GM19328 (cell line): ENCODE results near the gene DSG4.

Experiments
- ATAC-seq: cut with Tn5 transposase; IDR thresholded peaks from one replicate; pipeline ENCODE4 v1.9.1; 2021; ENCODE audit warnings: mild to moderate bottlenecking, moderate library complexity; ENCODE audit not compliant: unreplicated experiment

Gene DSG4

DNA sequence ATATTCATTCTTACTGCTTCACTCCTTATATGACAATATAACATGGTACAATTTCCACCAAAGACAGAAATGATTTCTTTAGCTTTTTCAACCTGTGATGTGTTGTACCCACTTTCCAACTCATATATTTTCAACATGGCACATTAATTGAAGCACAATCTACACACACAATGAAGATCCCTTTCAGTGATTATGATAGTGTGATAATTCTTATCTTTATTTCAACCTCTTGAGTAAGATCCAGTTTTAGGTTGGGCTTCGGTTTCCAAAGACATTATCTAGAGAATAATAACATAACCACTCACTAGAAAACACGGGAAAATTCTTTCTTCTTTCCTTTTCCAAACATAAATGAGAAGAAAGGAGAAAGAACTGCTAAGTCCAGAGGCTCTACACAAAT lies 67.6 kb downstream of the DSG4 start:
- no peak for ATAC-seq

GRCh38 chr18:31445908-31446307 lies 69.3 kb downstream of the DSG4 start:
- no peak for ATAC-seq

GRCh38 chr18:31446854-31447253 lies 70.3 kb downstream of the DSG4 start:
- no peak for ATAC-seq

GRCh38 chr18:31447530-31448191 lies 71.1 kb downstream of the DSG4 start, which contains the start of gene DSG3:
TSS of gene DSG3 (plus strand) at chr18:31447741. CDS start at chr18:31447878, 137 bp downstream.
- ATAC-seq: no peak

DNA sequence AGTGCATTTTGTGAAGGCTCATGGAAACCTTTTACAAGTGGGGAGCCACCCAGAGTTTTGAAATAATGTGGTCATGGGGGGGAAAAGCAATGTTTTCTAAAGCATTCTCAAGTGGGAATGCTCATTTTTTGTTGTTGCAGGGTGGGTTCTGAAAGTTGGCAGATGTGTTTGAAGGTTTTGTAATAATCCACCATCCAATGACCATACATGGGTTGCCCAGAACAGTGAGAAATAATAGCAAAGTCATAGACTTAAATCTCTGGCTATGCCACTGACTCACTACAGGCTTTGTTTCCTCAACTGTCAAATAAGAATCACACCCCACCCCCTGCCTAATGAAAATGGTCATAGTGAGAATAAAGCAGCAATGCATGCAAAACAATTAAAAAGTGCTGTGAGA lies 73.8 kb downstream of the DSG4 start:
- ATAC-seq: no peak

- ATAC-seq: no peak
Measured at GRCh38 chr18:31451625-31452024, 75.0 kb downstream of the DSG4 start.

DNA sequence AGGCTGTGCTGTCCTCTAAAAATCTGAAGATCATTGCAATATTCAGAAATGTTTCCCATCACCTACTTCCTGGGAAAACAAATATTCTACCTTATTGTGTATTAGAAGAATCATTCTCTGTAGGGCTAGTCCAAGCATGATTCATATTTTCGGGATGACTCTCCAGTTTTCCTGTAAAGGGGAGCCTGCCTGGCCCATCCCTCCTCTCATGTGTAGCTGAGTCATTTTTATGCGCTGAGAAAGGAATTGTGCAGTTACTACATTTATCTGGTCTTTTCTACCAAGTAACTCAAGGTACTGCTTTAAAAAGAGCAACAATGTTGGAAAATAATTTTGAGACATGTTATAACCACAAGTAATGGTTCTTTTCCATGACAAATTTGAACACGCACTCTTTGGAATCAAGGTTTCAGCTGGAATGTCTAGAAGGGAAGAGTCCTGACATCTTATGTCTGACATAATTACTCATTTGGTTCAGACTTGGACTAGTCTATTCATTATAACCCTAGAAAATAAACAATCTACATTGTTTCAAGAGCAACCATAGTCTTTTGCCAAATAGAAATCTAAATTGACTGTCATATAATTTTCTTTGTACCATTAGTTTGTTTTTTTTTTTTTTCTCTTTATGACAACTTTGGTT lies 77.6 kb downstream of the DSG4 start:
- no peak for ATAC-seq
